HCEC 1CT (cell line): ENCODE measurements around the gene ATG12.

ENCODE experiments used
- DNase-seq: peaks from one replicate; pipeline ENCODE4 v3.0.0-alpha.2; 2017

Gene ATG12

GRCh38 chr5:115806986-115807653 is 34.2 kb downstream of the ATG12 start:
- no peak for DNase-seq

- no peak for DNase-seq
Measured at GRCh38 chr5:115801984-115802383, 39.4 kb downstream of the ATG12 start.

DNA sequence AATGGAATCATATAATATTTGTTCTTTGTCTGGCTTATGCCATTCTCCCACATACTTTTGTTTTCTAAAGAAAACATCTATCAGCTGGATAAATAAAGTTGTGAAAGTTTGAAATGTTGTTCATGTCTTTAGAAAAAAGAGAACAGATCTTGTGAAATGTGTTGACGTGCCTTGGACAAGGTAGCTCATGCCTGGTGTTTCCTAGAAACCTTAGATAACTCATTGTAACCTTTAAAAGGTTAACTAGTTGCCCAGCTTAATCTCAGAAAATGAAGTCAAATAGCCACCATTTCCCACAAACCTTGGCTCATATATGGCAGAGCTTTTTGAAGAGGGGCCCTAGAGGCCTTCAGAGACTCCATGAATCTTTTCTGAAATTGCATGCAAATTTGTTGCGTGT is 40.2 kb downstream of the ATG12 start:
- no peak for DNase-seq

GRCh38 chr5:115800108-115800507 is 41.3 kb downstream of the ATG12 start:
- DNase-seq, result no peak

GRCh38 chr5:115798252-115798651 is 43.1 kb downstream of the ATG12 start:
- no peak for DNase-seq

- DNase-seq, result no peak
Measured at GRCh38 chr5:115796656-115797055, 44.7 kb downstream of the ATG12 start.

DNA sequence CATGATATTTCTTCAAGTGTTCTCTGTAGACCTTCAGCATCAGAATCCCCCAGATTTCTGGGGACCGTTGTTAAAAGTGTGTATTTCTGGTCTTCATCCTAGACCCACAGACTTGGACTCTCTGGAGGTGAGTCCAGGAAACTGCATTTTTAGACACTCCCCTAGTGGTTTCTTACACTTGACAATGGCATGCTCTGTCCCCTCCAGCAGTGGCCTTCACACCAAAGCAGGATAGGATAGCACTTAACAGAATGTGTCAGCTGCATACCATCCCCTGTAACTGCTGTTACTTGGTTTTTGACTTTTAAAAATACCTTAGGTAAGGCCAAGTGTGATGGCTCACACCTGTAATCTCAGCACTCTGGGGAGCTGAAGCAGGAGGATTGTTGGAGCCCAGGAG is 45.7 kb downstream of the ATG12 start:
- no peak for DNase-seq

GRCh38 chr5:115788440-115788839 is 52.9 kb downstream of the ATG12 start:
- no peak for DNase-seq

GRCh38 chr5:115787426-115787825 is 53.9 kb downstream of the ATG12 start:
- no peak for DNase-seq

DNA sequence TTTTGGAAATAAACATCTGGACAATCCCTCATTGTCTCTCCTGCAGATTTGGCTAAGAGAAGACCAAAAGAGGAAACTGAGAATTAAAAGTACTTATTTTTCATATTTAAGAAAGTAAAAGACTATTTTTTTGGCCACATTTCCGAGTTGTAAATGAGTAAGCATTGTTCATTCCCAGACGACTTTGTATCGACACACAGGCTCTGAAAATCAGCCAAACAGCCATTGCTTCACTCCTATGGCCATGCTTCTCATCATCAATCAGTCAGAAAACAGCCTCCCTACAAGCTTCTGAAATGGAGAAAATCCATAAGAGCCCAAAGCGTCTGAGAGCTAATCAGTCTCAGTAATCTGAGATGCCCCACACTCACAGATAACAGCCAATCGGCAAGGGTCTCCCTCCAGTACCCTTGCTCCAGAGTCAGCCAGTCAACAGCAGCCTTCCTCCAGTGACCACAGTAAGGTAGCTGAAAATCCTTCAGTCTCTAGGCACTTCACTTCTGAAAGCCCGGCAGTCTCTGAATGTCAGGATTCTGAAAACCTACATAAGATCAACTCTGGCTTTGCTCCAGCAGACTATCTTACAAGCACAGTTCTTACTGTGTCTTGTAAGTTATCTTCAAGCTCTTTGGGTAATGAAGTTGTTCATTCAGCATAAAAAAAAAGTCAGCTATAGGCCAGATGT is 55.8 kb downstream of the ATG12 start:
- no peak for DNase-seq

DNA sequence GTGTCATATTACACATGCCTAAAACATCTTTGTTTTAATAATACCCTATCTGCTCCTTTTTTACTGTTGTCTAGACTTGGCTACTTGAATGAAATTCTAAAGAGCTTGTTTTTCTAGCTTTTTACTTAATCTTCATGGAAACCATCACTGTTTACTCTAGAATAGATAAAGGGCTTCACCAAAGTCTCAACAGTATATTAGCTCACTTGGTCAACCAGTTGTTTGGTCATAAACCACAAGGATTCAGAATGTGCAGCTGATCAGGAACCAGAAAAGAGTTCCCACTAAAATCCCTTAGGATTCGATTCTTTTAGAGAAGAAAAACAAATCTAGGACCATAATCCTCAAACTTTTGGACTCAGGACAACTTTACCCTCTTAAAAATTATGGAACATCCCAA is 62.9 kb downstream of the ATG12 start:
- DNase-seq, result no peak
